Measurements from ENCODE around the gene VSTM2B. TPM values are rescaled to one million over a fixed set of nuclear protein-coding genes. Genes with fewer than 3 reads are reported as not detected.
"Not testable (repeated sequence)": the region's sequence is repeated elsewhere in the genome, so short reads cannot be mapped to it uniquely, and the experiment has no call there.

Gene VSTM2B
- total RNA-seq = 0.17 TPM

DNA sequence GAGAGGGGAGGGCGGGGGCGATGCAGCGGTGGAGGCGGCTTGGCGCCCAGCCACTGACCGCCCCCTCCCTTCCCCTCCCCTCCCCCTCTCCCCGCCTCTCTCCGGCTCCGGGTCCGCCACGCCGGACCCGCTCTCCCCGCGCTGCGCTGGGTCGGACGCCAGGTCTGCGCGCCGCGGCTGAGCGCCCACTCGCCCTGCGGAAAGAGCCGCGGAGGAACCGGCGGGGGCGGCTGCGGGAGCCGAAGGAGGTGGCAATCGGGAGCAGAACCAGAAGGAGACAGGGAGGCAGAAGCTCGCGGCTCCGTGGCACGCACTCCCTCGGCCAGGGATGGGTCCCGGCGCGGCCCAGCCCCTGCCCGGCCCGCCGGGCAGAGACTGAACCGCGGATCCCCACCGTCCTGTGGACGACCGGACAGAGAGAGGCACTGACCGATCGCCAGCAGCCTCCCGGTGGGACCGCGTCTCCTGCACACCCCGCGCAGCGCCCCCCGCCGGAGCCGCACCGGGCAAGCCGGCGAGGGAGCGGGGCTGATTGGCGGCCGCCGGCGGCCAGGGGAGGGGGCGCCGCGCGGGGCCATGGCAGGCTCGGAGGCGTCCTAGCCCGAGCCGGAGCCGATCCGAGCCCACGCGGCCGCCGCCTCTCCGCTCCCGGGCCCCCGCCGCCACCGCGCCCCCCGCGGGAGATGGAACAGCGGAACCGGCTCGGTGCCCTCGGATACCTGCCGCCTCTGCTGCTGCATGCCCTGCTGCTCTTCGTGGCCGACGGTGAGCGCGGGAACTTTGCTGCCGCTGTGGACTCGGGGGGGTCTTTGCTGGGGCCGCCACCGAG, at the start of gene VSTM2B:
VSTM2B (plus strand) TSS at position 94 of the 829 bp plus-strand sequence; CDS start at position 684, 590 bp downstream.
- DNase-seq (ENCODE audit: low spot score) = no peak

GRCh38 chr19:29476528-29476927, 49.3 kb upstream of the VSTM2B start:
- no peak for DNase-seq (ENCODE audit: low spot score)

DNA sequence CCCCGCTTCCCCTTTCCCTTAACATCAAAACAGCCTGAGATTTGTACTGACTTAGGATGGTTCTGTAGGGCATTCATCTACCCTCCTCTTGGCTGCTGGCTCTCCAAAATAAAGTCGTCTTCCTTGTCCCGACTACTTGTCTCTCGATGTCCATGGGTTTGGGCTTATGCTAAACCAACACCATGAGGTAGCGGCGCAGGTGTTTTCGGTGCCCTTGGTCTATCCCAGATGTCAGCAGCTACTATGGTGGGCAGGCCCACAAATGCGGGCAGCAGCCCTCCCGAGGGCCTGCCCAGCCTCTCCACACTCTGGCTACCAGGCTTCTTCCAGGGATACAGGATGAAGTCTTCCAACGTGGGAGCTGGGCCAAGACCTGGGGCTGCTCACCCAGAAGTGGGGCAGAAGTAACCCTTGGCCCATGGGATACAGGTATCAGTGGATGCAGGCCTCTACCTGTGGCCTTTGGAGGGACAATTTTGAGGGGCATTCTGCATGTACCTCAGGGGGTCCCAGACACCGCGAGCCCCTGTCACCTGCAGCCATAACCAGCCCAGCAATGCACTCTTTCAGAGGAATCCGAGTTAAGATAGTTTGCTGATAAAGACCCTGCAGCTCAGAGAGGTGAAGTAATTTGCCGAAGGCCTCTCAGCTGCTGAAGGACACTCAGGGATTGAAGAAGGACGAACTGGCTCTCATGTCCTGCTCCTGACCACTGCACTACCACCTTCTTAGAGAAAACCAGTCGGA, 47.8 kb upstream of the VSTM2B start:
- peak; percentile 6 for DNase-seq (ENCODE audit: low spot score)

GRCh38 chr19:29478578-29479565, 46.9 kb upstream of the VSTM2B start:
- peak; percentile 9 for DNase-seq (ENCODE audit: low spot score)

GRCh38 chr19:29479941-29480340, 45.9 kb upstream of the VSTM2B start:
- DNase-seq (ENCODE audit: low spot score) = no peak

- DNase-seq (ENCODE audit: low spot score) = peak; percentile 7
Observed at GRCh38 chr19:29480507-29480906, 45.3 kb upstream of the VSTM2B start.

GRCh38 chr19:29482855-29483640, 42.7 kb upstream of the VSTM2B start:
- DNase-seq (ENCODE audit: low spot score) = peak; percentile 20

DNA sequence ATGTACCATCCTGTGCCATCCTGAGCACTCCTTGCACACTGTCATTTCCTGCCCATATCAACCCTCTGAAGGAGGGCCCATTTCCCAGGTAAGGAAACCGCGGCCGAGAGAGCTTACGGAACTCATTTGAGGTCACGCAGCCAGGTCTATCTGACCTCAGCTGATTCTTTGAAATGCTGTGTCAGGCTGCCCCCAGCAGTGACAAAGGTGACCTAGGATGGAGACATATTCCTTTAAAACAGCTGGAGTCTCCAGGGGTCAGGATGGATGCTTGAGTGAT, 42.2 kb upstream of the VSTM2B start:
- DNase-seq (ENCODE audit: low spot score) = no peak

DNA sequence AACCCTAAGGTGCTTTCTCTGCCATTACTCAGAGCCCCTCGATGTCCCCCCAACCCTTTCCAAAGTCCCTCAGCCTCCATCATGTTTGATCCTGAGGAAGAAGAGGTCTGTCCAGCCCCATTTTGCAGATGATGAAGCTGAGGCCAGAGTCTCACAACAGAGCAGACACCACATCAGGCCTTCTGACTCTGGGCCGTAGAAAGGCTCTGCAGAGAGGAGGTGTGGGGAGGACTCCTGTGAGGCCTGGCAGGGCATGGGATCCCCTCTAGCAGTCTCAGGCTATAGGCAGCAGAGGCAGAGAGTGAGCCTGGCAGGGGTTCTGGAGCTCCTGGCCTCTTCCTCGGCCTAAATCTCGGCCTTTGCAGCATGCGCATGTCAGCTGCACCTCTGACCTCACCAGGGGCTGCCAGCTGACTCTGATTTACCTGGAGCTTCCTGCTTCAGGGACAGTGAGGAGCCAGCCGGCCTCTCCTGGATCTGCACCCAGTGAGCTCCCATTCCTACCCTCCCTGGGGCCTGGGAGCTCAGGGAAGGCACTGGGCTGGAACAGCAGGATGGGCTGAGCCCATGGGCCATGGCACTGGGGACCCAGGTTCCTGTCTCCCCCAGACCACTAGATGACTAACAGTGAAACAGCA, 41.7 kb upstream of the VSTM2B start:
- DNase-seq (ENCODE audit: low spot score) = no peak

GRCh38 chr19:29484876-29485275, 40.9 kb upstream of the VSTM2B start:
- peak; percentile 5 for DNase-seq (ENCODE audit: low spot score)

DNA sequence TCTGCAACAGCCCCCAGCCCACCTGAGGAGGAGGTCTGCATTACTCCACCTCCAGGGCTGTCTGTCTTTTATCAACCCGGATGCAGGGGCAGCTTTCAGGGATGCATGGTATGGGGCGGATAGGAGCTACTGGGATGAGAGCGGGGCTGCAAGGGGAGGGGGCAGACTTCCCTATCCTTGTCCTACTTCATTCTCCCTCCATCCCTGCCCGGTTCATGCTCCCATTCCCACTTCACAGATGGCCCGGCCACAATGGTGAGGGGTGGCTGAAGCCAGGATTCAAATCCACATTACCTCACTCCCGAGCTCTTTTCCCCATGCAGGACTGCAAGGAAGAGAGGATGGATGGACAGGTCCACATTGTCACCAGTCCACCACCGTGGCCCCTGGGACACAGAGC, 40.5 kb upstream of the VSTM2B start:
- no peak for DNase-seq (ENCODE audit: low spot score)

DNA sequence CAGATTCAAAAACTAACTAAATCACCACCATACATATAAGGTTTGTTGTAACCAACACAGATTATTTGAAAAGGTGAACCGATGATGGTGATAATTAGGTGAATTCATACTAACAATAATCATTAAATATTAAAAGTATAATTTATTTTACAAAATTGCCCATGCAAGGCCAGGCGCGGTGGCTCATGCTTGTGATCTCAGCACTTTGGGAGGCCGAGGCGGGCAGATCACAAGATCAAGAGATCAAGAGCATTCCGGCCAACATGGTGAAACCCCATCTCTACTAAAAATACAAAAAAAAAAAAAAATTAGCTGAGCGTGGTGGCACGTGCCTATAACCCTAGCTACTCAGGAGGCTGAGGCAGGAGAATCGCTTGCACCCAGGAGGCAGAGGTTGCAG, 38.8 kb upstream of the VSTM2B start:
- DNase-seq (ENCODE audit: low spot score) = not testable (repeated sequence)

DNA sequence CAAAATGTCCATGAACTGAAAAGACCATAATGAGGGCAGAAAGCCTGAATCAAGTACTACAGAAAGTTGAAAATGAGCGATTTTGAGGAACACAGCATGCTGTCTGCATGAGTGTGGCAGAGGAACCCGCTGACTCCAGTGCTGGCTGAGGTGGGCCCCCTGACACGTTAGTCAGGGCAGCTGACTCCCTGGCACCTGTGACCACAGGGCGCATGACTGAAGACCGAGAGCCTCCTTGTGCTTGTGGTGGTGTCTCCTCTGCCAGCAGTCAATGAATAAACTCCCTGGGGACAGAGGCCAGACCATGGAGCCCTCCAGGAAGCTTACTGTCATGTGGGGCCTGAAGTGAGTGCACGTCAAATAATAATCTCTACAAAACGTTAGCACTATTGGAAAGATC, 38.4 kb upstream of the VSTM2B start:
- peak; percentile 7 for DNase-seq (ENCODE audit: low spot score)

DNA sequence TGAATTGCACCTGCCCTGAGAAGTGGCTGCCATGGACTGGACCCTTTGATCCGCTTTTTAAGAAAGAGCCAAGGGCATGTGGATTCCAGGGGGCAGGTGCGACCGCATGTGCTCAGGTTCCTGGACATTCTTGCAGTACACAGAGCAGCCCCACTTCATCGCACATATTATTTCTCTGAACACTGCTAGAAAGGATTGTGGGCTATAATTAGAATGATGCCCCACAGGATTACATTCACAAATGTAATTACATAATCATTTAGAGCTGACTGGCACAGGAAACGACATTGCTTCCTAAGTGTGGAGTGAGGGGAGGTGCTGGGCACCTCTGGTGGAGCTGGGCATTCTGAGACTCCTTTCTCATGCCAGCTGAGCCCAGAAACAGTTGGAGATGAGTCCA, 37.5 kb upstream of the VSTM2B start:
- DNase-seq (ENCODE audit: low spot score) = no peak

GRCh38 chr19:29489172-29489951, 36.4 kb upstream of the VSTM2B start:
- peak; percentile 5 for DNase-seq (ENCODE audit: low spot score)

- DNase-seq (ENCODE audit: low spot score) = peak; percentile 3
Observed at GRCh38 chr19:29491491-29491890, 34.3 kb upstream of the VSTM2B start.

GRCh38 chr19:29491995-29492577, 33.7 kb upstream of the VSTM2B start:
- no peak for DNase-seq (ENCODE audit: low spot score)

DNA sequence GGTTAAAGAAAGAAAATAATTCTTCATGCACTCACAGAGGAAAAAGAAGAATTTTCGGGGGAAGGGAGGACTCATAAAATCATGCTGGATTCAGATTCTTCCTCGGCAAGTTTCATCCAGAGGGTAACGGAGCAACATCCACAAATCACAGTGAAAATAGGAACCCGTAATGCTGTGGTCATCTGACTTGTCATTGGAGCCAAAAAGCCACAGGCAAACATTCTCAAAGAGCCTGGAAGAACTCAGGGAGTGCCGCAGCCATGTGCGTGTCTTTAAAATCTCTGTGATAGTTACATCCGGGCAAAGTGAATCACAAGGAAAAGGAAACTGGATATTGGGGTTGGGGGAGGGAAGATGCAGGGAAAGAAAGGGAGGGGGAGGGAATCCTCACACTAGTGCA, 33.0 kb upstream of the VSTM2B start:
- DNase-seq (ENCODE audit: low spot score) = no peak

DNA sequence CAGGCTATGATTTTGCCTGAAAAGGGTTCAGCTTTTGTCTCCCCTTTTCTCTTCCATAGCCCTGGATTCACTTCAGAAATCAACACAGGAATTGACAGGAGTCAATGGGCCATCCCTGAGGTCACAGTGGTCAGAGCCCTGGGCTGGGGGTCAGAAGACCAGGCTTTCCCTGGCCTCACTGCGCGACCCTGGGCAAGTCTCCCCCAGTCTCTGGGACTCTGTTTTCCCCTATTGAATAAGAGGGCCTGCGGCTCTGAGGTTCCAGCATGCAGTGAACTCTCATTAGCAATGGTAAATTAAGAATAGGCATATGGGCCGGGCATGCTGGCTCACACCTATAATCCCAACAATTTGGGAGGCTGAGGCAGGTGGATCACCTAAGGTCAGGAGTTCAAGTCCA, 30.7 kb upstream of the VSTM2B start:
- no peak for DNase-seq (ENCODE audit: low spot score)
